OCI-LY7 (cell line): ENCODE results near the gene TMEM183A. TPM values are rescaled to one million over a fixed set of nuclear protein-coding genes. Genes with fewer than 3 reads are reported as not detected.

Experiments used
- BruUV-seq: library from RNA; stranded (reverse); fragments of 400-500 nt; replicated peaks from 2 replicates; lab custom pipeline; 2021; lab: Mats Ljungman, UMichigan
- CTCF ChIA-PET: fragments of 300-600 bp; sonication (Branson Sonifier 250); formaldehyde crosslinking; loops from one replicate; lab custom pipeline; 2022; ENCODE audit warnings: antibody characterized with exemption; ENCODE audit not compliant: unreplicated experiment; lab: Charles Lee
- POLR2A ChIA-PET: fragments of 300-600 bp; sonication (Branson Sonifier 250); formaldehyde crosslinking; loops from one replicate; lab custom pipeline; 2022; ENCODE audit warnings: antibody characterized with exemption; lab: Charles Lee
- DNase-seq: peaks from one replicate; pipeline ENCODE4 v3.0.0-alpha.2; 2015; ENCODE audit warnings: low spot score
- H2AFZ ChIP-seq: fragments of 200-600 bp; sonication (generic), shearing (Covaris generic); 2 replicates; pipeline ENCODE4 v1.6.1; 2014; ENCODE audit warnings: mild to moderate bottlenecking, antibody characterized with exemption, low read length, moderate library complexity
- H3K27ac ChIP-seq: fragments of 200-600 bp; sonication (generic); 2 replicates; pipeline ENCODE4 v1.5.1; 2014; ENCODE audit warnings: mixed run types, low read depth, mild to moderate bottlenecking, moderate library complexity, low read length, inconsistent platforms; ENCODE audit not compliant: poor library complexity, severe bottlenecking
- H3K36me3 ChIP-seq: fragments of 200-600 bp; sonication (generic); 2 replicates; pipeline ENCODE4 v1.6.1; 2014; ENCODE audit warnings: mild to moderate bottlenecking, antibody characterized with exemption, low read length, moderate library complexity, mixed read lengths; ENCODE audit not compliant: insufficient read depth
- H3K4me1 ChIP-seq: fragments of 200-600 bp; sonication (generic); 2 replicates; pipeline ENCODE4 v1.5.1; 2014; ENCODE audit warnings: mild to moderate bottlenecking, low read length; ENCODE audit not compliant: insufficient read depth, poor library complexity, severe bottlenecking
- H3K4me2 ChIP-seq: fragments of 200-600 bp; sonication (generic); 2 replicates; pipeline ENCODE4 v1.6.1; 2014; ENCODE audit warnings: mild to moderate bottlenecking, low read length
- H3K4me3 ChIP-seq: fragments of 200-600 bp; sonication (generic); 2 replicates; pipeline ENCODE4 v1.5.1; 2014; ENCODE audit warnings: mild to moderate bottlenecking, low read depth, low read length; ENCODE audit not compliant: poor library complexity, severe bottlenecking
- H3K79me2 ChIP-seq: fragments of 200-600 bp; sonication (generic); 2 replicates; pipeline ENCODE4 v1.6.1; 2016; ENCODE audit warnings: low read depth, mild to moderate bottlenecking, low read length, moderate library complexity, mixed read lengths; ENCODE audit not compliant: insufficient read depth
- H3K9me2 ChIP-seq: fragments of 200-600 bp; sonication (generic); 2 replicates; pipeline ENCODE4 v1.6.1; 2016; ENCODE audit warnings: mild to moderate bottlenecking, low read length, mixed read lengths; ENCODE audit not compliant: insufficient read depth
- H3K9me3 ChIP-seq: fragments of 200-600 bp; sonication (generic); 2 replicates; pipeline ENCODE4 v1.6.1; 2014; ENCODE audit warnings: mild to moderate bottlenecking, mixed run types, low read length, mixed read lengths
- H4K20me1 ChIP-seq: fragments of 200-600 bp; sonication (generic); 2 replicates; pipeline ENCODE4 v1.6.1; 2014; ENCODE audit warnings: mild to moderate bottlenecking, antibody characterized with exemption, low read length, moderate library complexity, mixed read lengths; ENCODE audit not compliant: insufficient read depth
- EZH2phosphoT487 ChIP-seq: fragments of 200-600 bp; sonication (generic); IDR thresholded peaks from 2 replicates; pipeline ENCODE4 v1.6.1; 2018; ENCODE audit warnings: low read depth, borderline replicate concordance, mild to moderate bottlenecking, mixed run types, antibody characterized with exemption, low read length, moderate library complexity, mixed read lengths
- intact Hi-C: fragments of 100-400 bp; cut with micrococcal nuclease; formaldehyde crosslinking; loops from one replicate; pipeline ENCODE4 v1.10.0; 2022; ENCODE audit not compliant: unreplicated experiment
- total RNA-seq, 2 experiments: library from RNA; depleted of rRNA in 1 of 2; stranded (reverse); fragments of >200 nt in 1 of 2; shearing (Covaris generic) in 1 of 2; gene quantifications; 2 replicates each; pipeline ENCODE4 v1.2.3, GENCODE V29; 2014 to 2022
- TF ChIP-seq, protein P1 (sequence below): fragments of 200-600 bp; sonication (generic); conservative IDR thresholded peaks from 2 replicates; pipeline ENCODE4 v1.5.1; 2014; ENCODE audit warnings: mild to moderate bottlenecking, antibody characterized with exemption, low read length, moderate library complexity, mixed read lengths

TMEM183A gene
- total RNA-seq, 2 experiments from 2014 or later: 83.9 to 92.4 TPM

GRCh38 chr1:202966006-202966898, 40.9 kb upstream of the TMEM183A start:
- H2AFZ ChIP-seq: peak overlapping the region; percentile 90
- CTCF ChIA-PET: no interaction called here
- peak overlapping the region; percentile 100 for H3K4me3 ChIP-seq
- POLR2A ChIA-PET: interaction anchor here (0.6 kb wide), 1 partner anchor 44 kb away, joined by 4 read pairs; no protein-coding TSS in a partner anchor
- H3K27ac ChIP-seq: no peak overlapping the region
- H3K4me1 ChIP-seq: peaks cover 29% of the 10 kb centered on the region
- no peaks in the 10 kb centered on the region for H3K9me2 ChIP-seq
- DNase-seq: no peak
- H3K9me3 ChIP-seq: no peaks in the 10 kb centered on the region
- TSS peak; percentile 58 for BruUV-seq
- no peaks in the 10 kb centered on the region for H4K20me1 ChIP-seq
- intact Hi-C loops: no loop called here
- H3K79me2 ChIP-seq: no peaks in the 10 kb centered on the region
- H3K36me3 ChIP-seq: peaks cover 5% of the 10 kb centered on the region; the same call in 1 of the 2 replicates
- TF ChIP-seq EZH2phosphoT487: no peak
- TF ChIP-seq, protein P1, sequence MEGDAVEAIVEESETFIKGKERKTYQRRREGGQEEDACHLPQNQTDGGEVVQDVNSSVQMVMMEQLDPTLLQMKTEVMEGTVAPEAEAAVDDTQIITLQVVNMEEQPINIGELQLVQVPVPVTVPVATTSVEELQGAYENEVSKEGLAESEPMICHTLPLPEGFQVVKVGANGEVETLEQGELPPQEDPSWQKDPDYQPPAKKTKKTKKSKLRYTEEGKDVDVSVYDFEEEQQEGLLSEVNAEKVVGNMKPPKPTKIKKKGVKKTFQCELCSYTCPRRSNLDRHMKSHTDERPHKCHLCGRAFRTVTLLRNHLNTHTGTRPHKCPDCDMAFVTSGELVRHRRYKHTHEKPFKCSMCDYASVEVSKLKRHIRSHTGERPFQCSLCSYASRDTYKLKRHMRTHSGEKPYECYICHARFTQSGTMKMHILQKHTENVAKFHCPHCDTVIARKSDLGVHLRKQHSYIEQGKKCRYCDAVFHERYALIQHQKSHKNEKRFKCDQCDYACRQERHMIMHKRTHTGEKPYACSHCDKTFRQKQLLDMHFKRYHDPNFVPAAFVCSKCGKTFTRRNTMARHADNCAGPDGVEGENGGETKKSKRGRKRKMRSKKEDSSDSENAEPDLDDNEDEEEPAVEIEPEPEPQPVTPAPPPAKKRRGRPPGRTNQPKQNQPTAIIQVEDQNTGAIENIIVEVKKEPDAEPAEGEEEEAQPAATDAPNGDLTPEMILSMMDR: no peak
- H3K4me2 ChIP-seq: peak overlapping the region; percentile 99

DNA sequence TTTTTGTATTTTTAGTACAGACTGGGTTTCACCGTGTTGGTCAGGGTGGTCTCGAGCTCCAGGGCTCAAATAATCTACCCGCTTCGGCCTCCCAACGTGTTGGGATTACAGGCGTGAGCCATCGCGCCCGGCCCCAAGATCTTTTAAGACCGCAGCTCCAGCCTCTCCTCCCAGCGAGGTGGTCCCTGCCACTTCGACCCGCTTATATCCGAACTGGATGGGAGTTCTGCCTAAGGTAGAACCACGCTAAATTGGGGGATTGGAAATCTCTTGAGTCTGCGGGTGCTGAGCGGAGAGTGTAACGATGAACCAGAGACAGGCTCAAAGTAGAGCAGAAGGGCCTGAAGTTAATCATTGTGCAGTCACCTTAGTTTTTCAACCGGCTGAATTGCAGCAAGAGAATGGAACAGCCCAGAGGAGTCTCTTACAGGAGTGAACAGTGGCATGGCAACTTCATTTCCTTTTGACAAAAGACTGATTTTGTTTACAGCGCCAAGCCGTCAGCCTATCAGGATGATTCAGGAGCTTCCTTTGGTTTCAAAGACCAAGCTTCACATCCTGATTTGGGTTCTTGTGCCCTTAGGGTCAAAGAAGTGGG, 39.4 kb upstream of the TMEM183A start:
- Histone ChIP-seq H3K36me3 (peaks cover 5% of the 10 kb centered on the region; the same call in 1 of the 2 replicates), H2AFZ (peak overlapping the region; percentile 75), H3K4me3 (peak overlapping the region; percentile 100), H3K9me2 (no peaks in the 10 kb centered on the region), H4K20me1 (no peaks in the 10 kb centered on the region), H3K27ac (peak overlapping the region; percentile 25), H3K4me1 (peaks cover 29% of the 10 kb centered on the region), H3K4me2 (peak overlapping the region; percentile 69), H3K9me3 (no peaks in the 10 kb centered on the region), H3K79me2 (no peaks in the 10 kb centered on the region)
- BruUV-seq: no TSS peak
- ChIA-PET POLR2A (interaction anchor here (0.6 to 1.2 kb wide), 7 partner anchors 10 to 79 kb away, joined by 3 to 8 read pairs (median 4); partner anchors contain the start of genes KLHL12 and TMEM183A), CTCF (interaction anchor here (0.6 to 1.5 kb wide), 2 partner anchors 20 to 78 kb away, joined by 3 read pairs; no protein-coding TSS in a partner anchor)
- TF ChIP-seq, protein P1: no peak
- TF ChIP-seq EZH2phosphoT487: no peak
- DNase-seq: peak; percentile 47
- intact Hi-C loops: no loop called here
